ENCODE measurements around the gene ZSWIM5. TPM values are rescaled to one million over a fixed set of nuclear protein-coding genes. Genes with fewer than 3 reads are reported as not detected.

Gene ZSWIM5
- total RNA-seq, 3 donors from 2014 or later (not counting 1 experiment from before 2014, with no cell fraction given): 1.1 to 2.3 (median 1.3) TPM

GRCh38 chr1:45035631-45036301 is 170.6 kb downstream of the ZSWIM5 start:
- intact Hi-C loops (cut with micrococcal nuclease): no loop called here
- H3K4me3 ChIP-seq (ENCODE audit: low read length): no peak overlapping the region
- H3K27ac Mint-ChIP-seq: no peak overlapping the region
- no peaks in the 10 kb centered on the region for H3K4me1 Mint-ChIP-seq
- TF ChIP-seq CTCF (IDR thresholded peaks at IDR 0.05): no peak
- no peak overlapping the region for H3K27ac ChIP-seq (ENCODE audit: low read length)
- no peaks in the 10 kb centered on the region for H3K36me3 ChIP-seq (ENCODE audit: control insufficient read depth, insufficient read depth, low read length)
- DNase-seq (no peak), ATAC-seq (no peak)
- H3K4me3 Mint-ChIP-seq: no peak overlapping the region
- peaks cover 4% of the 10 kb centered on the region for H3K4me1 ChIP-seq (ENCODE audit: control insufficient read depth, insufficient read depth, low read length)
- no peaks in the 10 kb centered on the region for H3K27me3 Mint-ChIP-seq (ENCODE audit: low read depth in 2 of 2)
- no peaks in the 10 kb centered on the region for H3K36me3 Mint-ChIP-seq
- 92% methylated on average over 7 of the region's 7 CpGs for WGBS (ENCODE audit: insufficient coverage)
- H3K9me3 Mint-ChIP-seq: no peaks in the 10 kb centered on the region
- H3K27me3 ChIP-seq (ENCODE audit: control insufficient read depth, insufficient read depth, low read length): no peaks in the 10 kb centered on the region
- H3K9me3 ChIP-seq (ENCODE audit: control insufficient read depth, insufficient read depth, low read length): no peaks in the 10 kb centered on the region

GRCh38 chr1:45033356-45033755 is 173.0 kb downstream of the ZSWIM5 start:
- peak in 2 of 3 donors; percentile 55 to 69 for ATAC-seq
- Histone ChIP-seq H3K27ac (ENCODE audit: low read length) (no peak overlapping the region), H3K4me3 (ENCODE audit: low read length) (no peak overlapping the region), H3K4me1 (ENCODE audit: control insufficient read depth, insufficient read depth, low read length) (peaks cover 4% of the 10 kb centered on the region), H3K36me3 (ENCODE audit: control insufficient read depth, insufficient read depth, low read length) (no peaks in the 10 kb centered on the region), H3K9me3 (ENCODE audit: control insufficient read depth, insufficient read depth, low read length) (no peaks in the 10 kb centered on the region), H3K27me3 (ENCODE audit: control insufficient read depth, insufficient read depth, low read length) (no peaks in the 10 kb centered on the region)
- no peak overlapping the region for H3K4me3 Mint-ChIP-seq
- no peaks in the 10 kb centered on the region for H3K9me3 Mint-ChIP-seq
- H3K36me3 Mint-ChIP-seq: no peaks in the 10 kb centered on the region
- intact Hi-C loops (cut with micrococcal nuclease): no loop called here
- no CpG with 5 or more reads among the region's 1 CpG for WGBS (ENCODE audit: insufficient coverage)
- H3K4me1 Mint-ChIP-seq: no peaks in the 10 kb centered on the region
- H3K27me3 Mint-ChIP-seq (ENCODE audit: low read depth in 2 of 2): peaks cover 0 to 3% of the 10 kb centered on the region in 2 donors
- H3K27ac Mint-ChIP-seq: peak overlapping the region in 1 of 2 donors; percentile 58
- DNase-seq: no peak
- TF ChIP-seq CTCF (IDR thresholded peaks at IDR 0.05): no peak

- Histone ChIP-seq H3K4me1 (ENCODE audit: control insufficient read depth, insufficient read depth, low read length) (peaks cover 4% of the 10 kb centered on the region), H3K27me3 (ENCODE audit: control insufficient read depth, insufficient read depth, low read length) (no peaks in the 10 kb centered on the region), H3K9me3 (ENCODE audit: control insufficient read depth, insufficient read depth, low read length) (no peaks in the 10 kb centered on the region), H3K27ac (ENCODE audit: low read length) (no peak overlapping the region), H3K36me3 (ENCODE audit: control insufficient read depth, insufficient read depth, low read length) (no peaks in the 10 kb centered on the region), H3K4me3 (ENCODE audit: low read length) (no peak overlapping the region)
- WGBS (ENCODE audit: insufficient coverage): no CpG with 5 or more reads among the region's 2 CpGs
- Mint-ChIP-seq H3K4me1 (no peaks in the 10 kb centered on the region), H3K9me3 (no peaks in the 10 kb centered on the region), H3K27me3 (ENCODE audit: low read depth in 2 of 2) (peaks cover 0 to 3% of the 10 kb centered on the region in 2 donors), H3K4me3 (no peak overlapping the region), H3K36me3 (no peaks in the 10 kb centered on the region), H3K27ac (no peak overlapping the region)
- ATAC-seq: no peak
- no peak for TF ChIP-seq CTCF (IDR thresholded peaks at IDR 0.05)
- DNase-seq: no peak
- intact Hi-C loops (cut with micrococcal nuclease): no loop called here
These were observed 173.6 kb downstream of the ZSWIM5 start for GRCh38 chr1:45032837-45033236.

- H3K36me3 Mint-ChIP-seq: no peaks in the 10 kb centered on the region
- Histone ChIP-seq H3K27me3 (ENCODE audit: control insufficient read depth, insufficient read depth, low read length) (no peaks in the 10 kb centered on the region), H3K4me1 (ENCODE audit: control insufficient read depth, insufficient read depth, low read length) (no peaks in the 10 kb centered on the region), H3K36me3 (ENCODE audit: control insufficient read depth, insufficient read depth, low read length) (no peaks in the 10 kb centered on the region), H3K9me3 (ENCODE audit: control insufficient read depth, insufficient read depth, low read length) (no peaks in the 10 kb centered on the region), H3K4me3 (ENCODE audit: low read length) (no peak overlapping the region), H3K27ac (ENCODE audit: low read length) (no peak overlapping the region)
- no peak for TF ChIP-seq CTCF (IDR thresholded peaks at IDR 0.05)
- H3K27ac Mint-ChIP-seq: no peak overlapping the region
- no peaks in the 10 kb centered on the region for H3K4me1 Mint-ChIP-seq
- DNase-seq: no peak
- ATAC-seq: no peak
- intact Hi-C loops (cut with micrococcal nuclease): no loop called here
- H3K4me3 Mint-ChIP-seq: no peak overlapping the region
- WGBS (ENCODE audit: insufficient coverage): no CpG with 5 or more reads among the region's 1 CpG
- H3K9me3 Mint-ChIP-seq: no peaks in the 10 kb centered on the region
- H3K27me3 Mint-ChIP-seq (ENCODE audit: low read depth in 2 of 2): peaks cover 0 to 3% of the 10 kb centered on the region in 2 donors
These were observed 180.0 kb downstream of the ZSWIM5 start for GRCh38 chr1:45026446-45026845.
